Hepatocyte (in vitro differentiated cells): ENCODE measurements around the gene AFF2. TPM values are rescaled to one million over a fixed set of nuclear protein-coding genes. Genes with fewer than 3 reads are reported as not detected.

Experiments used
- DNase-seq: peaks from one replicate; pipeline ENCODE4 v3.0.0-alpha.2; 2016; ENCODE audit warnings: low spot score
- H2AFZ ChIP-seq: fragments of 200-600 bp; sonication (generic); 2 replicates; pipeline ENCODE4 v1.6.0; 2016; ENCODE audit warnings: antibody characterized with exemption, mild to moderate bottlenecking
- H3K27ac ChIP-seq: fragments of 200-600 bp; sonication (generic); 2 replicates; pipeline ENCODE4 v1.5.1; 2016; ENCODE audit warnings: mild to moderate bottlenecking
- H3K27me3 ChIP-seq: fragments of 200-600 bp; sonication (generic); 2 replicates; pipeline ENCODE4 v1.6.1; 2016
- H3K36me3 ChIP-seq: fragments of 200-600 bp; sonication (generic); replicated peaks from 2 replicates; pipeline ENCODE4 v1.5.1; 2016; ENCODE audit warnings: low read depth; ENCODE audit not compliant: insufficient read depth
- H3K4me1 ChIP-seq: fragments of 200-600 bp; sonication (generic); 2 replicates; pipeline ENCODE4 v1.5.1; 2016; ENCODE audit warnings: mild to moderate bottlenecking, moderate library complexity; ENCODE audit not compliant: insufficient read depth
- H3K4me2 ChIP-seq: fragments of 200-600 bp; sonication (generic); 2 replicates; pipeline ENCODE4 v1.6.0; 2016
- H3K4me3 ChIP-seq: fragments of 200-600 bp; sonication (generic); 2 replicates; pipeline ENCODE4 v1.5.1; 2016; ENCODE audit warnings: mild to moderate bottlenecking
- H3K79me2 ChIP-seq: fragments of 200-600 bp; sonication (generic); 2 replicates; pipeline ENCODE4 v1.6.0; 2017; ENCODE audit warnings: mild to moderate bottlenecking
- H3K9me2 ChIP-seq: fragments of 200-600 bp; sonication (generic); replicated peaks from 2 replicates; pipeline ENCODE4 v1.6.0; 2017; ENCODE audit warnings: mild to moderate bottlenecking; ENCODE audit not compliant: insufficient read depth
- H3K9me3 ChIP-seq: fragments of 200-600 bp; sonication (generic); 2 replicates; pipeline ENCODE4 v1.5.1; 2016; ENCODE audit warnings: low read depth, mild to moderate bottlenecking
- H4K20me1 ChIP-seq: fragments of 200-600 bp; sonication (generic); 2 replicates; pipeline ENCODE4 v1.6.0; 2016; ENCODE audit warnings: mild to moderate bottlenecking; ENCODE audit not compliant: insufficient read depth, poor library complexity, severe bottlenecking
- CTCF ChIP-seq: fragments of 200-600 bp; sonication (generic); IDR thresholded peaks from 2 replicates; pipeline ENCODE4 v1.5.1; 2016; ENCODE audit warnings: antibody characterized with exemption, mild to moderate bottlenecking; ENCODE audit not compliant: poor library complexity
- EZH2 ChIP-seq: fragments of 200-600 bp; sonication (generic); IDR thresholded peaks from 2 replicates; pipeline ENCODE4 v1.6.1; 2016; ENCODE audit warnings: antibody characterized with exemption, mild to moderate bottlenecking, borderline replicate concordance
- EZH2phosphoT487 ChIP-seq: fragments of 200-600 bp; sonication (generic); IDR thresholded peaks from one replicate; pipeline ENCODE4 v1.6.1; 2018; ENCODE audit warnings: antibody characterized with exemption, mild to moderate bottlenecking, low read depth, moderate library complexity; ENCODE audit not compliant: unreplicated experiment, severe bottlenecking
- WGBS: methylation state at CpG from one replicate; pipeline ENCODE4 v1.1.6; 2016; ENCODE audit warnings: low lambda C conversion rate; ENCODE audit errors: missing lambda C conversion rate; 5-methylcytosine and 5-hydroxymethylcytosine counted together
- polyA plus RNA-seq: library from polyadenylated mRNA; unstranded; fragments of >200 nt; fragmentation: Nextera tagmentation; extraction: Ambion mirVana; gene quantifications from 2 replicates; pipeline ENCODE4 v1.2.1, GENCODE V29; 2016
- total RNA-seq: library from RNA; depleted of rRNA; stranded (reverse); fragments of >200 nt; gene quantifications from 2 replicates; pipeline ENCODE4 v1.2.3, GENCODE V29; 2014

AFF2 gene
- total and polyA plus RNA-seq, 2 experiments from 2014 or later, result 2.1 to 6.5 TPM

GRCh38 chrX:148501386-148502066 lies 1.1 kb downstream of the AFF2 start:
- Histone ChIP-seq H4K20me1 (no peaks in the 10 kb centered on the region), H3K4me3 (peak overlapping the region; percentile 45), H3K36me3 (no peaks in the 10 kb centered on the region), H2AFZ (no peak overlapping the region), H3K27ac (peak overlapping the region; percentile 31), H3K79me2 (no peaks in the 10 kb centered on the region), H3K9me2 (no peaks in the 10 kb centered on the region), H3K9me3 (no peaks in the 10 kb centered on the region), H3K4me1 (no peaks in the 10 kb centered on the region), H3K27me3 (peaks cover 17% of the 10 kb centered on the region), H3K4me2 (peak overlapping the region; percentile 82)
- 45% methylated on average over 33 of the region's 43 CpGs for WGBS
- no peak for TF ChIP-seq EZH2phosphoT487
- TF ChIP-seq EZH2, result no peak
- TF ChIP-seq CTCF, result no peak
- DNase-seq, result peak; percentile 16

- no peak overlapping the region for H3K4me3 ChIP-seq
- peaks cover 17% of the 10 kb centered on the region for H3K27me3 ChIP-seq
- no peak for TF ChIP-seq CTCF
- no peak overlapping the region for H3K27ac ChIP-seq
- 52% methylated on average over 15 of the region's 15 CpGs for WGBS
- H2AFZ ChIP-seq, result no peak overlapping the region
- peak overlapping the region; percentile 60 for H3K4me2 ChIP-seq
- no peaks in the 10 kb centered on the region for H4K20me1 ChIP-seq
- H3K9me2 ChIP-seq, result no peaks in the 10 kb centered on the region
- H3K36me3 ChIP-seq, result no peaks in the 10 kb centered on the region
- no peaks in the 10 kb centered on the region for H3K9me3 ChIP-seq
- no peaks in the 10 kb centered on the region for H3K79me2 ChIP-seq
- H3K4me1 ChIP-seq, result no peaks in the 10 kb centered on the region
- DNase-seq, result no peak
Measured at GRCh38 chrX:148504506-148504905, 4.1 kb downstream of the AFF2 start.

- Histone ChIP-seq H3K4me1 (no peaks in the 10 kb centered on the region), H3K79me2 (no peaks in the 10 kb centered on the region), H2AFZ (no peak overlapping the region), H4K20me1 (no peaks in the 10 kb centered on the region), H3K27me3 (peaks cover 7% of the 10 kb centered on the region), H3K9me2 (no peaks in the 10 kb centered on the region), H3K4me3 (no peak overlapping the region), H3K9me3 (no peaks in the 10 kb centered on the region), H3K36me3 (no peaks in the 10 kb centered on the region), H3K4me2 (no peak overlapping the region), H3K27ac (no peak overlapping the region)
- 61% methylated on average over 4 of the region's 4 CpGs for WGBS
- TF ChIP-seq EZH2, result no peak
- no peak for TF ChIP-seq EZH2phosphoT487
- no peak for DNase-seq
Measured at GRCh38 chrX:148507418-148507817, 7.0 kb downstream of the AFF2 start.

GRCh38 chrX:148512453-148512852 lies 12.0 kb downstream of the AFF2 start:
- no peak overlapping the region for H2AFZ ChIP-seq
- WGBS, result 78% methylated on average over 2 of the region's 2 CpGs
- H4K20me1 ChIP-seq, result no peaks in the 10 kb centered on the region
- no peak for DNase-seq
- H3K9me2 ChIP-seq, result no peaks in the 10 kb centered on the region
- TF ChIP-seq CTCF, result no peak
- no peak for TF ChIP-seq EZH2
- H3K27ac ChIP-seq, result no peak overlapping the region
- H3K9me3 ChIP-seq, result no peaks in the 10 kb centered on the region
- no peaks in the 10 kb centered on the region for H3K4me1 ChIP-seq
- no peaks in the 10 kb centered on the region for H3K79me2 ChIP-seq
- H3K4me2 ChIP-seq, result no peak overlapping the region
- H3K27me3 ChIP-seq, result no peaks in the 10 kb centered on the region
- no peak overlapping the region for H3K4me3 ChIP-seq
- H3K36me3 ChIP-seq, result no peaks in the 10 kb centered on the region
